ENCODE measurements around the gene PLEKHD1. TPM values are rescaled to one million over a fixed set of nuclear protein-coding genes. Genes with fewer than 3 reads are reported as not detected.
A peak's percentile ranks its signal among the peaks of the same experiment; 100 is the strongest.

The PLEKHD1 gene
- polyA plus RNA-seq, 1 experiment = not detected

GRCh38 chr14:69580009-69580577 lies 95.6 kb downstream of the PLEKHD1 start:
- ChIA-PET CTCF (interaction anchor here (0.5 to 1.7 kb wide), 27 partner anchors 8 to 338 kb away, joined by 3 to 18 read pairs (median 4); partner anchors contain the start of gene SRSF5), POLR2A (interaction anchor here (0.6 to 1.3 kb wide), 2 partner anchors 187 to 427 kb away, joined by 3 to 9 read pairs; partner anchors contain the start of genes DCAF5 and SRSF5)
- Histone ChIP-seq H3K9me3 (ENCODE audit: control insufficient read depth, insufficient read depth, low read length) (no peaks in the 10 kb centered on the region; the same call in 1 of the 2 replicates), H3K27me3 (ENCODE audit: control insufficient read depth, insufficient read depth, low read length) (peaks cover 22% of the 10 kb centered on the region), H3K27ac (ENCODE audit: low read depth, low read length) (no peak overlapping the region), H3K4me3 (ENCODE audit: low read depth, low read length) (no peak overlapping the region)
- DNase-seq (ENCODE audit: low read depth, low spot score) = peak; percentile 91
- TF ChIP-seq, protein P1, sequence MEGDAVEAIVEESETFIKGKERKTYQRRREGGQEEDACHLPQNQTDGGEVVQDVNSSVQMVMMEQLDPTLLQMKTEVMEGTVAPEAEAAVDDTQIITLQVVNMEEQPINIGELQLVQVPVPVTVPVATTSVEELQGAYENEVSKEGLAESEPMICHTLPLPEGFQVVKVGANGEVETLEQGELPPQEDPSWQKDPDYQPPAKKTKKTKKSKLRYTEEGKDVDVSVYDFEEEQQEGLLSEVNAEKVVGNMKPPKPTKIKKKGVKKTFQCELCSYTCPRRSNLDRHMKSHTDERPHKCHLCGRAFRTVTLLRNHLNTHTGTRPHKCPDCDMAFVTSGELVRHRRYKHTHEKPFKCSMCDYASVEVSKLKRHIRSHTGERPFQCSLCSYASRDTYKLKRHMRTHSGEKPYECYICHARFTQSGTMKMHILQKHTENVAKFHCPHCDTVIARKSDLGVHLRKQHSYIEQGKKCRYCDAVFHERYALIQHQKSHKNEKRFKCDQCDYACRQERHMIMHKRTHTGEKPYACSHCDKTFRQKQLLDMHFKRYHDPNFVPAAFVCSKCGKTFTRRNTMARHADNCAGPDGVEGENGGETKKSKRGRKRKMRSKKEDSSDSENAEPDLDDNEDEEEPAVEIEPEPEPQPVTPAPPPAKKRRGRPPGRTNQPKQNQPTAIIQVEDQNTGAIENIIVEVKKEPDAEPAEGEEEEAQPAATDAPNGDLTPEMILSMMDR (IDR thresholded peaks at IDR 0.05; ENCODE audit: low read depth, low read length) = peak; percentile 82

Other genes with a start within 250 kb of the PLEKHD1 start
- 1.3 and 1.6 TPM in 2 replicates for gene GALNT16, start 224.6 kb upstream of the PLEKHD1 start, polyA plus RNA-seq (2011; rRNA removed)
- 110 and 164 TPM in 2 replicates for gene ERH, start 86.4 kb upstream of the PLEKHD1 start, polyA plus RNA-seq (2011; rRNA removed)
- gene SLC39A9, start 86.0 kb upstream of the PLEKHD1 start, polyA plus RNA-seq (2011; rRNA removed) = 69.5 and 82.2 TPM in 2 replicates
- gene CCDC177, start 90.1 kb downstream of the PLEKHD1 start, polyA plus RNA-seq (2011; rRNA removed) = not detected in 2 replicates
- gene SUSD6, start 126.9 kb downstream of the PLEKHD1 start, polyA plus RNA-seq (2011; rRNA removed) = 14.4 and 16.3 TPM in 2 replicates

Data from AG04450 (cell line).